ENCODE results near the gene LY6G5C.

Gene LY6G5C

GRCh38 chr6:31690231-31691077, 9.6 kb upstream of the LY6G5C start:
- no peaks in the 10 kb centered on the region for H3K27me3 ChIP-seq (replicated peaks)
- H3K4me3 ChIP-seq (ENCODE audit: low read depth, low read length), result no peak overlapping the region
- in situ Hi-C loops (cut with HindIII; ENCODE audit: low pct_ligation_motif_present, low sequenced_read_pairs), result no loop called here
- DNase-seq, result no peak
- TF ChIP-seq CTCF (IDR thresholded peaks at IDR 0.05; ENCODE audit: low read depth, low read length, missing control alignments), result no peak
- H3K27ac ChIP-seq, result no peak overlapping the region
- peaks cover 73% of the 10 kb centered on the region for H3K36me3 ChIP-seq (replicated peaks)

GRCh38 chr6:31689249-31690110, 8.6 kb upstream of the LY6G5C start:
- DNase-seq, result no peak
- peak; percentile 69 for TF ChIP-seq CTCF (IDR thresholded peaks at IDR 0.05; ENCODE audit: low read depth, low read length, missing control alignments)
- H3K4me3 ChIP-seq (ENCODE audit: low read depth, low read length), result no peak overlapping the region
- no peak overlapping the region for H3K27ac ChIP-seq
- H3K27me3 ChIP-seq (replicated peaks), result no peaks in the 10 kb centered on the region
- in situ Hi-C loops (cut with HindIII; ENCODE audit: low pct_ligation_motif_present, low sequenced_read_pairs), result no loop called here
- H3K36me3 ChIP-seq (replicated peaks), result peaks cover 67% of the 10 kb centered on the region

- TF ChIP-seq CTCF (IDR thresholded peaks at IDR 0.05; ENCODE audit: low read depth, low read length, missing control alignments), result no peak
Observed at GRCh38 chr6:31687860-31688693, 7.2 kb upstream of the LY6G5C start.

GRCh38 chr6:31687321-31687720, 6.5 kb upstream of the LY6G5C start:
- no peak for DNase-seq
- Histone ChIP-seq H3K4me3 (ENCODE audit: low read depth, low read length) (no peak overlapping the region), H3K27me3 (replicated peaks) (no peaks in the 10 kb centered on the region), H3K27ac (no peak overlapping the region), H3K36me3 (replicated peaks) (peaks cover 57% of the 10 kb centered on the region)
- TF ChIP-seq CTCF (IDR thresholded peaks at IDR 0.05; ENCODE audit: low read depth, low read length, missing control alignments), result no peak
- in situ Hi-C loops (cut with HindIII; ENCODE audit: low pct_ligation_motif_present, low sequenced_read_pairs), result no loop called here

More at GRCh38 chr6:31687860-31688693, 7.2 kb upstream of the LY6G5C start:
- in situ Hi-C loops (cut with HindIII; ENCODE audit: low pct_ligation_motif_present, low sequenced_read_pairs), result no loop called here
- Histone ChIP-seq H3K27me3 (replicated peaks) (no peaks in the 10 kb centered on the region), H3K4me3 (ENCODE audit: low read depth, low read length) (no peak overlapping the region), H3K36me3 (replicated peaks) (peaks cover 60% of the 10 kb centered on the region), H3K27ac (no peak overlapping the region)
- DNase-seq, result no peak

GRCh38 chr6:31686483-31686882, 5.6 kb upstream of the LY6G5C start:
- Histone ChIP-seq H3K4me3 (ENCODE audit: low read depth, low read length) (no peak overlapping the region), H3K27ac (no peak overlapping the region), H3K36me3 (replicated peaks) (peaks cover 52% of the 10 kb centered on the region), H3K27me3 (replicated peaks) (no peaks in the 10 kb centered on the region)
- in situ Hi-C loops (cut with HindIII; ENCODE audit: low pct_ligation_motif_present, low sequenced_read_pairs), result no loop called here
- no peak for TF ChIP-seq CTCF (IDR thresholded peaks at IDR 0.05; ENCODE audit: low read depth, low read length, missing control alignments)
- no peak for DNase-seq
